Stimulated activated naive CD8-positive, alpha-beta T cell treated with anti-CD3 and anti-CD28 coated beads, Interleukin-15, Interleukin-2, amounts not matched to agents 100 U/mL and 50 U/mL, for 24 hours (primary cell): ENCODE measurements around the gene PASD1.
"Not testable (repeated sequence)": the region's sequence is repeated elsewhere in the genome, so short reads cannot be mapped to it uniquely, and the experiment has no call there.

Experiments
- ATAC-seq: fragments of 150-1000 bp; cut with Tn5 transposase; one replicate; pipeline ENCODE4 v1.10.0; 2021
- DNase-seq: peaks from one replicate; pipeline ENCODE4 v3.0.0; 2021

PASD1 gene

GRCh38 chrX:151624677-151625076 lies 61.2 kb downstream of the PASD1 start:
- DNase-seq (no peak), ATAC-seq (no peak)

- DNase-seq: no peak
- no peak for ATAC-seq
Observed at GRCh38 chrX:151631822-151632221, 68.3 kb downstream of the PASD1 start.

GRCh38 chrX:151633157-151633556 lies 69.7 kb downstream of the PASD1 start:
- ATAC-seq (no peak), DNase-seq (no peak)

- no peak for DNase-seq
- ATAC-seq: no peak
Observed at GRCh38 chrX:151634937-151635336, 71.5 kb downstream of the PASD1 start.

- DNase-seq: no peak
- no peak for ATAC-seq
Observed at GRCh38 chrX:151641564-151641963, 78.1 kb downstream of the PASD1 start.

- no peak for DNase-seq
- ATAC-seq: no peak
Observed at GRCh38 chrX:151675121-151675746, 111.8 kb downstream of the PASD1 start.

GRCh38 chrX:151676196-151676595 lies 112.7 kb downstream of the PASD1 start:
- ATAC-seq (no peak), DNase-seq (no peak)

- DNase-seq: no peak
Observed at GRCh38 chrX:151679798-151680402, 116.4 kb downstream of the PASD1 start.

GRCh38 chrX:151680805-151681204 lies 117.3 kb downstream of the PASD1 start:
- DNase-seq (peak; percentile 63), ATAC-seq (no peak)

More at GRCh38 chrX:151679798-151680402, 116.4 kb downstream of the PASD1 start:
- no peak for ATAC-seq

- DNase-seq (no peak), ATAC-seq (no peak)
Observed at GRCh38 chrX:151687635-151688034, 124.2 kb downstream of the PASD1 start.

GRCh38 chrX:151688695-151689094 lies 125.2 kb downstream of the PASD1 start:
- DNase-seq (no peak), ATAC-seq (no peak)

GRCh38 chrX:151692825-151693224 lies 129.3 kb downstream of the PASD1 start:
- no peak for DNase-seq
- ATAC-seq: no peak

- ATAC-seq: no peak
- DNase-seq: no peak
Observed at GRCh38 chrX:151694121-151694520, 130.6 kb downstream of the PASD1 start.

- ATAC-seq (no peak), DNase-seq (no peak)
Observed at GRCh38 chrX:151694661-151695582, 131.4 kb downstream of the PASD1 start, which contains the start of gene PRRG3. TSS of gene PRRG3 (plus strand) at chrX:151695458. CDS start at chrX:151698815, 3,357 bp downstream.

GRCh38 chrX:151695583-151696340 lies 132.3 kb downstream of the PASD1 start:
- no peak for DNase-seq
- ATAC-seq: no peak

- not testable (repeated sequence) for ATAC-seq, DNase-seq
Observed at GRCh38 chrX:151697082-151697481, 133.6 kb downstream of the PASD1 start.

- ATAC-seq (no peak), DNase-seq (no peak)
Observed at GRCh38 chrX:151697522-151697921, 134.0 kb downstream of the PASD1 start.

- ATAC-seq: no peak
- no peak for DNase-seq
Observed at GRCh38 chrX:151698485-151698884, 135.0 kb downstream of the PASD1 start.

GRCh38 chrX:151699746-151700145 lies 136.3 kb downstream of the PASD1 start:
- no peak for ATAC-seq
- DNase-seq: no peak

- no peak for ATAC-seq
- DNase-seq: no peak
Observed at GRCh38 chrX:151700581-151700980, 137.1 kb downstream of the PASD1 start.

- DNase-seq (no peak), ATAC-seq (no peak)
Observed at GRCh38 chrX:151701071-151701470, 137.6 kb downstream of the PASD1 start.

GRCh38 chrX:151701531-151701930 lies 138.1 kb downstream of the PASD1 start:
- DNase-seq (no peak), ATAC-seq (no peak)
